Measurements from ENCODE around the gene OPA3. TPM values are rescaled to one million over a fixed set of nuclear protein-coding genes. Genes with fewer than 3 reads are reported as not detected.
A peak's percentile ranks its signal among the peaks of the same experiment; 100 is the strongest.

Gene OPA3
- total RNA-seq, 1 experiment from 2014 or later: 12.6 TPM

GRCh38 chr19:45527731-45528130, 56.9 kb downstream of the OPA3 start:
- Histone ChIP-seq H3K4me3 (ENCODE audit: insufficient read depth, low read depth, low read length) (peak overlapping the region; percentile 61; the same call in 1 of the 2 replicates), H3K27me3 (ENCODE audit: control insufficient read depth, insufficient read depth, low read length) (peaks cover 10% of the 10 kb centered on the region), H3K36me3 (replicated peaks; ENCODE audit: control insufficient read depth, insufficient read depth, low read length) (peaks cover 18% of the 10 kb centered on the region)
- peak; percentile 64 for DNase-seq

DNA sequence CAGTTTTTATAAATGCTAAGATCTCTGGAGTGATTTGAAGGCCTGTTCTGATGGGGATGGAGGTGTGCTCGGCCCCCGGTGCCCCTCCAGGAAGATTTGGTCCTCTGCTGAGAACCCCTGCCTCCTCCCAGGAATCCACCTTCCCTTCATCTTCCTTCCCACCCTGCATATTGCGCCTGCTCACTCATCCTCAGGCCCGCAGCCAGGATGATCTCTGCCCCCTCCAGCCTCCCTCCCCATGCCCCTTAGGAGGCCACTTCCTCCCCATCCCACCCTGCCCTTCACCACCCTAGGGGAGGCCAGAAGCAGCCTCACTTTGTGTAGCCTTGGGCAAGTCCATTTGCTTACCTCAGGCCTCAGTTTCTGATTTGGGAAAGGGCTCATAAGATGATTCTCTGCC, 57.6 kb downstream of the OPA3 start:
- DNase-seq: no peak
- H3K36me3 ChIP-seq (replicated peaks; ENCODE audit: control insufficient read depth, insufficient read depth, low read length): peaks cover 18% of the 10 kb centered on the region
- H3K4me3 ChIP-seq (ENCODE audit: insufficient read depth, low read depth, low read length): no peak overlapping the region
- H3K27me3 ChIP-seq (ENCODE audit: control insufficient read depth, insufficient read depth, low read length): peaks cover 10% of the 10 kb centered on the region

DNA sequence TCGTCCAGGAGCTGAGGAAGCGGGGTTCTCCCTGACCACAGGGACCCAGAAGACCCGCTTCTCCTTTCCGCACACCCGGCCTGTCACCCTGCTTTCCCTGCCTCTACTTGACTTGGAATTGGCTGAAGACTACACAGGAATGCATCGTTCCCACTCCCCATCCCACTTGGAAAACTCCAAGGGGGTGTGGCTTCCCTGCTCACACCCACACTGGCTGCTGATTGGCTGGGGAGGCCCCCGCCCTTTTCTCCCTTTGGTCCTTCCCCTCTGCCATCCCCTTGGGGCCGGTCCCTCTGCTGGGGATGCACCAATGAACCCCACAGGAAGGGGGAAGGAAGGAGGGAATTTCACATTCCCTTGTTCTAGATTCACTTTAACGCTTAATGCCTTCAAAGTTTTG, 58.5 kb downstream of the OPA3 start:
- peak; percentile 95 for DNase-seq
- peaks cover 10% of the 10 kb centered on the region for H3K27me3 ChIP-seq (ENCODE audit: control insufficient read depth, insufficient read depth, low read length)
- no peak overlapping the region for H3K4me3 ChIP-seq (ENCODE audit: insufficient read depth, low read depth, low read length)
- H3K36me3 ChIP-seq (replicated peaks; ENCODE audit: control insufficient read depth, insufficient read depth, low read length): peaks cover 18% of the 10 kb centered on the region

GRCh38 chr19:45524575-45525129, 60.0 kb downstream of the OPA3 start:
- Histone ChIP-seq H3K4me3 (ENCODE audit: insufficient read depth, low read depth, low read length) (no peak overlapping the region), H3K27me3 (ENCODE audit: control insufficient read depth, insufficient read depth, low read length) (peaks cover 8% of the 10 kb centered on the region; the same call in 1 of the 2 replicates), H3K36me3 (replicated peaks; ENCODE audit: control insufficient read depth, insufficient read depth, low read length) (peaks cover 24% of the 10 kb centered on the region)
- DNase-seq: no peak

- DNase-seq: peak; percentile 93
- H3K4me3 ChIP-seq (ENCODE audit: insufficient read depth, low read depth, low read length): no peak overlapping the region
- peaks cover under 1% of the 10 kb centered on the region; the same call in 1 of the 2 replicates for H3K27me3 ChIP-seq (ENCODE audit: control insufficient read depth, insufficient read depth, low read length)
- peaks cover 24% of the 10 kb centered on the region for H3K36me3 ChIP-seq (replicated peaks; ENCODE audit: control insufficient read depth, insufficient read depth, low read length)
These were observed 60.9 kb downstream of the OPA3 start for GRCh38 chr19:45523642-45524256.

GRCh38 chr19:45522010-45522941, 62.3 kb downstream of the OPA3 start:
- peak; percentile 54 for DNase-seq
- Histone ChIP-seq H3K36me3 (replicated peaks; ENCODE audit: control insufficient read depth, insufficient read depth, low read length) (peaks cover 31% of the 10 kb centered on the region), H3K4me3 (ENCODE audit: insufficient read depth, low read depth, low read length) (no peak overlapping the region), H3K27me3 (ENCODE audit: control insufficient read depth, insufficient read depth, low read length) (no peaks in the 10 kb centered on the region)

GRCh38 chr19:45518469-45518826, 66.2 kb downstream of the OPA3 start:
- no peak overlapping the region for H3K4me3 ChIP-seq (ENCODE audit: insufficient read depth, low read depth, low read length)
- no peaks in the 10 kb centered on the region for H3K27me3 ChIP-seq (ENCODE audit: control insufficient read depth, insufficient read depth, low read length)
- peaks cover 22% of the 10 kb centered on the region for H3K36me3 ChIP-seq (replicated peaks; ENCODE audit: control insufficient read depth, insufficient read depth, low read length)
- DNase-seq: no peak

- peaks cover 22% of the 10 kb centered on the region for H3K36me3 ChIP-seq (replicated peaks; ENCODE audit: control insufficient read depth, insufficient read depth, low read length)
- H3K4me3 ChIP-seq (ENCODE audit: insufficient read depth, low read depth, low read length): no peak overlapping the region
- peak; percentile 42 for DNase-seq
- H3K27me3 ChIP-seq (ENCODE audit: control insufficient read depth, insufficient read depth, low read length): no peaks in the 10 kb centered on the region
These were observed 66.7 kb downstream of the OPA3 start for GRCh38 chr19:45517641-45518468.

- no peaks in the 10 kb centered on the region for H3K27me3 ChIP-seq (ENCODE audit: control insufficient read depth, insufficient read depth, low read length)
- H3K4me3 ChIP-seq (ENCODE audit: insufficient read depth, low read depth, low read length): no peak overlapping the region
- no peak for DNase-seq
- peaks cover 22% of the 10 kb centered on the region for H3K36me3 ChIP-seq (replicated peaks; ENCODE audit: control insufficient read depth, insufficient read depth, low read length)
These were observed 67.4 kb downstream of the OPA3 start for GRCh38 chr19:45517238-45517637.

DNA sequence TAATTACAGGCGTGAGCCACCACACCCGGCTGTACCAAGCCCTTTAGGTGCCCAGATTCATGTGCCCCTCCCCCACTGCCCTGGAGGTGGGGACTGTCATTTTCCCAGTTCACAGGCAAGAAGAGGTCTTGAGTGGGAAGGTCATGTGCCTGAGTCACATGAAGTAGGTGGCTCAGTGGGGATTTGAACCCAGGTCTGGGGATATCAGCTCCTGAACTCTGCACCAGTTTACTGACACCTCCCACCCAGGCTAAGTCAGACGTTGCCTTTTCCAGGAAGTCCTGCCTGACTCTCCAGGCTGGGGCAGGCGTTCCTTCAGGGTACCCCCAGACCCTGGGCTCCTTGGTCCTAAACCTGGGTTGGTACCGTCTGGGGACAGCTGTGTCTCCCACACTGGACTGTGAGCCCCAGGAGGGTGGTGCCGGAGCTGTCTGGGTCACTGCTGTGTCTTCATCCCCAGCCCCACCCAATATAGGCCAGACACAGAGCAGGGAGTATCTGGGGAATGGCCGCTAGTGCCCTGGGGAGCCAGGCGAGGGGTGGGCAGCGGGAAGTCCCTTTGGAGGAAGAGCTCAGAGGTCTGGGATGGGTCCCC, 68.7 kb downstream of the OPA3 start:
- Histone ChIP-seq H3K4me3 (ENCODE audit: insufficient read depth, low read depth, low read length) (no peak overlapping the region), H3K36me3 (replicated peaks; ENCODE audit: control insufficient read depth, insufficient read depth, low read length) (peaks cover 19% of the 10 kb centered on the region), H3K27me3 (ENCODE audit: control insufficient read depth, insufficient read depth, low read length) (no peaks in the 10 kb centered on the region)
- DNase-seq: peak; percentile 38

- Histone ChIP-seq H3K27me3 (ENCODE audit: control insufficient read depth, insufficient read depth, low read length) (no peaks in the 10 kb centered on the region), H3K36me3 (replicated peaks; ENCODE audit: control insufficient read depth, insufficient read depth, low read length) (peaks cover 16% of the 10 kb centered on the region), H3K4me3 (ENCODE audit: insufficient read depth, low read depth, low read length) (no peak overlapping the region)
- DNase-seq: peak; percentile 40
These were observed 69.4 kb downstream of the OPA3 start for GRCh38 chr19:45515081-45515624.

DNA sequence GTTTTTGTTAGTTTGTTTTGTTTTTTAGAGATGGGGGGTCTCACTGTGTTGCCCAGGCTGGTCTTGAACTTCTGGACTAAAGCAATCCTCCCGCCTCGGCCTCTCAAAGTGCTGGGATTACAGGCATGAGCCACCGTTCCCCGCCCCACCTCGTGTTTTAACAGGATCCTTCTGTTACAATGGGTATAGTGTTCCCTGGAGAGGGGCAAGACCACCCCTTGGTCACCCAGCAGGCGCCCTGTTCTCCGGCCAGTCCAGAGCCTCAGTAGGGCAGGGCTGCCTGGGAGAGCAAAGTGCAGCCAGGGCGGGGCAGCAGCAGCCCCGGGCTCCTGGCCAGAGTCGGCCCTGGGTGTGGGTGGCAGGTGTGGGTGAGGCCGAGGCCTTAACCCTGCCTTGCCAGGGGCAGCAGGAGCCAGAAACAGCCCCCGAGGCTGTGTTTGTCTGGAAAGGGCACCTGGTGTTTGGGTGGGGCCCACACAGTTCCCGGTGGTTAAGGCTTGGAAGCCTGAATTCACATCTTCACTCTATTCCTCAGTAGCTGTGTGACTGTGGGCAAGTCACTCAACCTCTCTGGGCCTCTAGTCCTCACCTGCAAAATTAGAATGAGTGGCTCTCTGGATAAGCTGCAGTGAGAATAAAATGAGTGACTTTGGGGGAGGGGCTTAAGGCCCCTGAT, 70.1 kb downstream of the OPA3 start:
- H3K27me3 ChIP-seq (ENCODE audit: control insufficient read depth, insufficient read depth, low read length): no peaks in the 10 kb centered on the region
- peak; percentile 35 for DNase-seq
- H3K36me3 ChIP-seq (replicated peaks; ENCODE audit: control insufficient read depth, insufficient read depth, low read length): peaks cover 16% of the 10 kb centered on the region
- H3K4me3 ChIP-seq (ENCODE audit: insufficient read depth, low read depth, low read length): no peak overlapping the region

DNA sequence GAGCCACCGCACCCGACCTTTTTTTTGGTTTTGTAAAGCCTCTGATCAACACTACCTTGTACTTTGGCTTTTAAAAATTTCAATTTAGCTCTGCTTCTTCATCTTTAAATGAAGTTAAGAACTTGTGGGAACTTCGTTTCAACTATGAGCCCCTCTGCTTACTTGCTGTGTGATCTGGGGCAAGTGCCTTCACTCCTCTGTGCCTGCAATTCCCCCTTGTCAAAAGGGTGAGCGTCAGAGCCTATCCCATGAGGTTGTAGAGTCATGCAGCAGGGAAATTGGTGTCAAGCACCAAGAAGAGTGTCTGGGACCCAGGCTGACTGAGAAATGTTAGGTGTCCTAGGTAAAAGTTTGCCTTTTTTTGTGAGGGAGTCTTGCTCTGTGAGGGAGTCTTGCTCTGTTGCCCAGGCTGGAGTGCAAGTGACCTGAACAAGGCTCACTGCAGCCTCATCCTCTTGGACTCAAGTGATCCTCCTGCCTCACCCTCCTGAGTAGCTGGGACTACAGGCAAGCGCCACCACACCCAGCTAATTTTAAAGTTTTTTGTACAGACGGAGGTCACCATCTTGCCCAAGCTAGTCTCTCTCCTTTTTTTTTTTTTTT, 71.6 kb downstream of the OPA3 start:
- H3K36me3 ChIP-seq (replicated peaks; ENCODE audit: control insufficient read depth, insufficient read depth, low read length): peaks cover 10% of the 10 kb centered on the region
- DNase-seq: no peak

More for the DNA sequence above, 71.6 kb downstream of the OPA3 start:
- Histone ChIP-seq H3K27me3 (ENCODE audit: control insufficient read depth, insufficient read depth, low read length) (no peaks in the 10 kb centered on the region), H3K4me3 (ENCODE audit: insufficient read depth, low read depth, low read length) (no peak overlapping the region)

Data from H7 (cell line).